Measurements from ENCODE around the gene FOXP1. TPM values are rescaled to one million over a fixed set of nuclear protein-coding genes. Genes with fewer than 3 reads are reported as not detected.

FOXP1 gene
- total RNA-seq, 1 donor from 2014 or later: 74.2 TPM

DNA sequence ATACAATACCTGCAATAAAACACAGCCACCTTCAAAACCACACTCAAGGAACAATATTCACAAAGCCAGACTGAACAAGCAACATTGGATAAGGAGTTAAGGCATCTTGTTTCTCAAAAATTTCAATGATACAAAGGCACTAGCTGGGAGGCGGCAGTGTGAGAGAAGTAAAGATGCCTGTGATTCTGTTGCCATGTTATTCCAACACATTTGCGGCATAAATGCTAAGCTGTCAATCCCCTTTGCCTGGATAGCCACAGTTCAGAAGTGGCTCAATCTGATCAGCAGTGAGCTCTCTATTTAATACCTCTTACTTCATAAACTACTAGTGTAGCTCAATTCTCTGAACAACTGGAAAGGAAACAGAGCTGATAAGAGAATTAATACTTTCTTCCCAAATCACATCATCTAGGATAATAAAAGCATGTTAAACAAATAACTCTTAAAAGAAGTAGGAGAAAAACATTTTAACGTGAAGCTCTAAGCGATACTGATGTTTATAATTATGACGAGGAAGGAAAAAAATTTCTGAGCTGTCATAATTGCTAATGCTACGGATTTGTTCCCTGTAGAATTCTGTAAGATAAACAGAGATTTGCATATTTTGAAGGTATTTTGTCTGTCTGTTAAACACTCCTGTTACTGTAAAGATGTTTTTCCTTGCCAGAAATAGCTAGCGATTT is 358.4 kb downstream of the FOXP1 start:
- DNase-seq (ENCODE audit: low spot score): no peak

GRCh38 chr3:71219744-71220638 is 363.5 kb downstream of the FOXP1 start:
- no peak for DNase-seq (ENCODE audit: low spot score)

- no peak for DNase-seq (ENCODE audit: low spot score)
Observed at GRCh38 chr3:71218508-71218907, 365.0 kb downstream of the FOXP1 start.

GRCh38 chr3:71217640-71218222 is 365.8 kb downstream of the FOXP1 start:
- DNase-seq (ENCODE audit: low spot score): no peak

DNA sequence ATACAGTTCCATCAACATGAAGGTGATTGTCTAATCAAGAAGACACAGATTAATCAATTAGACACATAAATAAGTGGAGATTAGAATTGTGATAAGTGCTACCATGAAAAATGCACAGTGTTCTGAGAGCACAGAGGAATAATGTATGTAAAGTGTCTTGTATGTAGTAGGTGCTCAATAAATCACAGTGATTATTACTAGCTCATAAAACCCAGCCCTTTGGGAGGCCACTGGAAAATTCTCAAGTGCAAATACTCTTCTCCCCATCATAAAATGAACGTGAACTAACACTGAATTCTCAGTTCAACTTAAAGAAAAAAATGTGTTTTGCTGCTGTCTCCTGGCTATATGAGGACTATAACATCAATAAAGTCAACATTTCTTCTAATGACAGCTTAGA is 368.2 kb downstream of the FOXP1 start:
- DNase-seq (ENCODE audit: low spot score): no peak

DNA sequence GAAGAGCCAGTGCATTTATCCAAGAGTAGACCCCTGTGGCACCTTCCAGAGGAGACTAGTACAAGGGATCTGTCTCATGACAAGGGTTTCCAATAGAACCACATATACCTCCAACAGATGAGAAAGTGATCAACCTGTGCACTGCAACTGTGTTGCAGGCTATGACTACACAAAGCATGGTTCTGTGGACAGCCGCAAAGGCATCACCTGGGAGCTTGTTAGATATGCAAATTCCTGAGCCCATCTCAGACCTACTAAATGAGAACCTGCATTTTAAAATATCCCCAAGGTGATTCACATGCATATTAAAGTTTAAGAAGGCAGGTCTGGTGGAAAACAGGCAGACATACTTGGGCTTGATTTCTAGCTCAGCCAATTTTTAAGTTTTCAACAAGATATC is 368.7 kb downstream of the FOXP1 start:
- DNase-seq (ENCODE audit: low spot score): no peak

DNA sequence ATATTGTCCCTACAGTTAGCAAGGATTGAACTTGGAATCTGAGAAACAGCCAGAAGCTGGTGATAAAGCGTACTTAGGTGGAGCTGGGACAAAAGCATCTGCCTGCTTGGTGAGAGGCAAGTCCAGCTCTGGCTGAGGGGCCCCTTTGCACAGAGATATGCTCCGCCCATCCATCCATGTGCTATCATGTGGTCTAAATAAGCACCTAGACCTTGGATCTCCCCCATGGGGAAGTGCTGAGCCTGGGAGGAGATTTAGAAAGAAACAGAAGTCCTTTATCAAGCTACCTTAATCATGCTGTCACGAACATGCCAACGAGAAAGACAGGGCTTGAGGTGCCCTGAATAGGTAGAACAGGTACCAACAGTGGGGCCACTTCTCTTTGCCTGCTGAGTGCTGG is 369.5 kb downstream of the FOXP1 start:
- no peak for DNase-seq (ENCODE audit: low spot score)

DNA sequence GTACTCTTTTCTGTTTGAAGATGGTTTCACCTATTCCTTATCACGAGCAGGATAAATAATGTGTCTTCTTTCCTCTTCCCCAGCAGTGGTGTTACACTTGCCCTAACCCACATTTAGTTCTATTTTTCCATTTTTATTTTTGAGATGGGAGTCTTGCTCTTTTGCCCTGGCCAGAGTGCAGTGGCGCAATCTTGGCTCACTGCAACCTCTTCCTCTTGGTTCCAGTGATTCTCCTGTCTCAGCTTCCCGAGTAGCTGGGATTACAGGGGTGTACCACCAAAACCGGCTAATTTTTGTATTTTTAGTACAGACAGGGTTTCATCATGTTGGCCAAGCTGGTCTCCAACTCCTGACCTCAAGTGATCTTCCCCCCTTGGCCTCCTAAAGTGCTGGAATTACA is 372.4 kb downstream of the FOXP1 start:
- no peak for DNase-seq (ENCODE audit: low spot score)

DNA sequence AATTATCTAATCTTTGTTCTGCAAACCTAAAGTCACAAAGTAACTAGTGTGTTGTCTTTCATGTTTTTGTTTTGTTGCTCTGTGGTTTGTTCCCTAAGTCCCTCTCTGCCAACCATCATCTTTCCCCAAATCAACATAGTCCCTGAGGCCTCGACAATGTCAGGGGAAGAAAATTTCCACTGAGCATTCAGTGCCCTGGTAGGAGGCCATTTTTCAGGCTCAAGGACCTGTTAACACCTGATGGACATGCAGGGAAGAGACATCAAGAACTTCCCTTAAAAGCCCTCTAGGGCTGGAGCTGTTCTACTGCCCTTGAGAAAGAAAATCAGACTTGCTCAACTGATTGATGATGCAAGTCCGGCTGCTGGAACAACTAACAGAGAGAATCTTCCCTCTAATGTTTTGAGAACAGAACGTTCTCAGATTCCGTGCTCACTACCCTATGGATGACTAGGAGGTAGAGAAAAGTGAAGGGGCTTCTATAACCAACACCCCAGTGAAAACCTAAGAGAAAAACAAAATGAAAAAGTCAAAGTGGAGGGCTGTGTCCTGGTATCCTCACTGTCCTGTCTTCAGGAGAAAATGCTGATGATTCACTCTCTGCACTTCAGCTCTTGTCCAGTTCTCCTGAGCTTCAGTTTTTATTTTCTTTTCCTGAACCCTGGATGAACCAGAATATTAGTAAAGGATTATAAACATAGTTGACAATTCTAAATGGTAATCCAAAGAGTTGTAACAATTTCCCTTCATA is 373.1 kb downstream of the FOXP1 start:
- DNase-seq (ENCODE audit: low spot score): no peak

GRCh38 chr3:71208211-71209095 is 375.1 kb downstream of the FOXP1 start:
- DNase-seq (ENCODE audit: low spot score): no peak

DNA sequence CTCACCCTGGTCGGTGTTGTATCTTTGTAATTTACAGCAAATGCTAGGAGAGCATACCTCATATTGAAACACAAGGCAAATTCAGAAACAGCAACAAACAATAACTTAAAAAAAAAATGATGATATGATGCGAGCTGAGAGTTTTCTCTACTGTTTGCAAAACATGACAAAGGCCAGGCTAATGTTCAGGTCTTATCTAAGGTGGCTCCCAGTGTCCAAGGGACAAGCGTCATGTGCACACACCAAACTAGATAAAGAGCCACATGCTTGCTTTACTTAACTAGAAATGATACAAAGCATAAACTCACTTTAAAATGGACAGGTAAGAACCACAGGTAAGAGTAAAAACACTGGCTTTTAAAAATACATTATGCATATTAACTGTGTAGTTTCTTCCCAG is 375.9 kb downstream of the FOXP1 start:
- no peak for DNase-seq (ENCODE audit: low spot score)

GRCh38 chr3:71206305-71207165 is 377.0 kb downstream of the FOXP1 start:
- no peak for DNase-seq (ENCODE audit: low spot score)

- DNase-seq (ENCODE audit: low spot score): no peak
Observed at GRCh38 chr3:71203727-71204488, 379.6 kb downstream of the FOXP1 start.

DNA sequence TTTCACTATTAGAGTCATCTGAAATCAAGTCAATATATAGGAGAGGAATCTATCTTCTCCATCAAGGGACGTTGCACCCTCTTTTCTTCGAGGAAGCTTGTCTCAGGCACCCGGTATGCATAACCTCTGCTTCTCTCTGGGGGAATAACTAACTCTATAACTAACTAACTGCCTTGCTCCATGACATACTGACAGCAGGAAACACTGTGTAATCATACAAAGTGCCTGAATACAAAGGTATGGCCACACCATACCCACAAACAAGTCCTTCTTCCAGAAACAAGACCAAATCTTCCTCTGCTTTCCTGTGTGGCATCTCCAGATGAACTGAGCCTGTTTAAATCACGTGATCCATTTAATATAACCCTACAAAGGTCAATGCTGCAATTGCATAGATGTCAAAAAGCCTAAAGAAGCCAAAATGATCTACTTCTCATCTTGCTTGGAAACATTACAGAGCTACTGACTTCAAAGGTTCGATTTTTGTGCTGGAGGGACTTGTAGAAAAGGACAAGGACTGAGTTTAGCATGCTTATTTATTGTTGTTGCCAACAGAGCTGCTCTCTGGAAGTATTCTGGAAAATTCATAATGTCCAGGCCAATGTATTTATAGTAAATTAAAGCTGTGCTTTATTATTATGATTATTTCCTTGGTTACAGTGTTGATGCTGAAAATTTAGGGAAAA is 380.5 kb downstream of the FOXP1 start:
- no peak for DNase-seq (ENCODE audit: low spot score)

DNA sequence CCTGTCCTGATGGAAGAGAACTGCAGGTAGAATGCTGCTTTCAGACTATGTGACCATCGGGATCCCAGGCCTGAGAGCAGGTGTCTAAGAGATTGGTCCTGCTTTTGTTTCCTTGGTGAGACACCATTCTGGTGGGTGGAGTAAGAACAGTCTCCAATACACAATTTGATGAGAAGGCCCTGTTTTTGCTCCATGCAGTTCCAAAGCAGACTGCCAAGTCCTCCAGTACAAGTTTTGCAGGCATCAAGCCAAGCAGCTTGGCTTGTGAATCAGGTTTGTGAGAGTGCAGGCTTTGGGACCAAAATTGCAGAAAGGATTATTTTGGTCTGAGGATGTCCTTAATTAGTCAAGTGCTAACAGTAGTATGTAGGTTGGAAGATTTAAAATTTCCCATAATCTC is 381.6 kb downstream of the FOXP1 start:
- DNase-seq (ENCODE audit: low spot score): no peak

DNA sequence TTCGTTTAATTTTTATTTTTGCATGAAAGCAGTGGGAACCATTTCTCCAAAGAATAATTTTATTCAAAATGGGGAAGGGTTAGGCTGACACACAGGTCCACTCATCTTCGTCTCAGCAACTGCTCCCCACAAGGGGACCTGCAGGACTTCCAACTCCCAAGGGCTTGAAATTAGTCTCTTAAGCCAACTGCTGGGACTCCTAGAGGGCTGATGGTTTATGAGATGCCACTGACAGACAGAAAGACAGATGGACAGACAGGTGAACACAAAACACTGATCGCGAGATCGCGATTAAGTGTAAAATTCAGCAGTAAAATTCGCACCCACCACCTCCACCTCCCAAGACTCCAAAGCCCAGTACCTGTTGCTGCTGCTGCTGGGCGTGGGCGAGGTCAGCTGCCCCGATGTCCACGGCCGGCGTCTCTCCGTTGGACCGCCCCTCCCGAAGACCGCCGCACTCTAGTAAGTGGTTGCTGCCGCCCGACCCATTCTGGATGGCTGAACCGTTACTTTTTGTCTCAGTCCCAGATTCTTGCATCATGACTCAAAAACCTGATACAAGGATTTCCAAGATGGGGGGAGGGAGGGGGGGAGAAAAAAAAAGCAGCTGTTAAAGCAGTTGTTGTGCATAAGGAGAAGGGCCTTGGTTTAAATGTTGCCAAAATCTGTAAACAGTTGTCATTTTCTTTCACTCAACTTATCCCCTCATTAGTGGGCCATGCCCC is 385.5 kb downstream of the FOXP1 start:
- no peak for DNase-seq (ENCODE audit: low spot score)

GRCh38 chr3:71195492-71195891 is 388.0 kb downstream of the FOXP1 start:
- DNase-seq (ENCODE audit: low spot score): no peak

DNA sequence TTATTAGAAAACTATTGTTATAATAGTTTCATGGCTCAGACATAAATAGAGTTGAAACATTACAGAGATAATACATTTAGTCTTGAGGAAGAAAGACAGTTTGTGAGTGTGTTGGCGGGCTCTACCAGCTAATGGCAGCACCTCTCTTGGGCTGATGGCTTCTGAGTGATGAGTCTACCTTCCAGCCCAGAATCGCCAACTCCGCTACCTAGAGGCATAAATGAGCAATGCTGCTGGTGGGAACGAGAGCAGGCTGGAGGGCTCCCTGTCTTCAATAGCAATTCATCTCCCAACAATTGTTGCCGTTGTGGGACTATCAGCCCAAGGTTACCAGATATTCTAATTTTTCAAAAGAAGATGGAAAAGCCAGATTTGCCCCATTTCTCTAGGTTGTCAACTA is 388.7 kb downstream of the FOXP1 start:
- DNase-seq (ENCODE audit: low spot score): no peak

Measured in mesenteric fat pad (tissue), 1 donor.